GM21381 (cell line): ENCODE results near the gene CD300E.

Experiments used
- ATAC-seq: cut with Tn5 transposase; IDR thresholded peaks from one replicate; pipeline ENCODE4 v1.9.1; 2021; ENCODE audit warnings: mild to moderate bottlenecking, moderate library complexity; ENCODE audit not compliant: unreplicated experiment

CD300E gene

GRCh38 chr17:74623693-74624093 is at the start of gene CD300E:
Gene CD300E, minus strand, starts transcription at chr17:74623738. Its CDS starts 117 bp downstream, at chr17:74623621.
- ATAC-seq = no peak

GRCh38 chr17:74671031-74671771 is 47.7 kb upstream of the CD300E start:
- no peak for ATAC-seq

- ATAC-seq = no peak
Observed at GRCh38 chr17:74670329-74670728, 46.8 kb upstream of the CD300E start.

- ATAC-seq = no peak
Observed at GRCh38 chr17:74663561-74663960, 40.0 kb upstream of the CD300E start.

- no peak for ATAC-seq
Observed at GRCh38 chr17:74659889-74660288, 36.4 kb upstream of the CD300E start.

GRCh38 chr17:74658620-74659019 is 35.1 kb upstream of the CD300E start:
- ATAC-seq = no peak

- ATAC-seq = no peak
Observed at GRCh38 chr17:74654742-74655141, 31.2 kb upstream of the CD300E start.

GRCh38 chr17:74652020-74652419 is 28.5 kb upstream of the CD300E start:
- ATAC-seq = no peak

GRCh38 chr17:74649909-74650308 is 26.4 kb upstream of the CD300E start:
- no peak for ATAC-seq

GRCh38 chr17:74647871-74648672 is 24.5 kb upstream of the CD300E start:
- no peak for ATAC-seq

- ATAC-seq = no peak
Observed at GRCh38 chr17:74646231-74646630, 22.7 kb upstream of the CD300E start.

GRCh38 chr17:74645010-74645409 is 21.5 kb upstream of the CD300E start:
- no peak for ATAC-seq

GRCh38 chr17:74644419-74644818 is 20.9 kb upstream of the CD300E start:
- ATAC-seq = no peak

GRCh38 chr17:74643826-74644225 is 20.3 kb upstream of the CD300E start:
- ATAC-seq = no peak

GRCh38 chr17:74642995-74643394 is 19.5 kb upstream of the CD300E start:
- ATAC-seq = no peak

GRCh38 chr17:74642556-74642955 is 19.0 kb upstream of the CD300E start:
- ATAC-seq = no peak

- ATAC-seq = no peak
Observed at GRCh38 chr17:74641958-74642298, 18.4 kb upstream of the CD300E start.

GRCh38 chr17:74641224-74641957 is 17.9 kb upstream of the CD300E start:
- no peak for ATAC-seq

GRCh38 chr17:74639704-74640151 is 16.2 kb upstream of the CD300E start:
- no peak for ATAC-seq

GRCh38 chr17:74637926-74638325 is 14.4 kb upstream of the CD300E start:
- ATAC-seq = no peak

- ATAC-seq = no peak
Observed at GRCh38 chr17:74637265-74637664, 13.7 kb upstream of the CD300E start.
